CD4-positive, alpha-beta T cell (primary cell): ENCODE data around the gene PLIN4. TPM values are rescaled to one million over a fixed set of nuclear protein-coding genes. Genes with fewer than 3 reads are reported as not detected.

Experiments used
- ATAC-seq: fragments of 200-7000 bp; cut with Tn5 transposase; one replicate; pipeline ENCODE4 v1.10.0; 2022; ENCODE audit warnings: mild to moderate bottlenecking; ENCODE audit not compliant: poor library complexity
- CTCF ChIA-PET: fragments of 350-600 bp; sonication (Branson Sonifier 250); formaldehyde crosslinking; loops from one replicate; lab custom pipeline; 2021; ENCODE audit warnings: antibody characterized with exemption, inconsistent platforms; lab: Charles Lee
- POLR2A ChIA-PET: fragments of 350-600 bp; sonication (Branson Sonifier 250); formaldehyde crosslinking; loops from one replicate; lab custom pipeline; 2021; ENCODE audit warnings: antibody characterized with exemption, inconsistent platforms; lab: Charles Lee
- DNase-seq, 14 experiments: peaks; one replicate each; pipeline ENCODE4 v3.0.0-alpha.2; 2013 to 2020; ENCODE audit warnings: mixed read lengths in 2 of 14
- H3K27ac ChIP-seq, 2 donors: one replicate each; pipeline versions ENCODE4 v1.5.1 to v1.7.0; 2013; ENCODE audit warnings: low read length in 2 of 2, low read depth in 1 of 2, mild to moderate bottlenecking in 1 of 2
- H3K27me3 ChIP-seq, 2 experiments: 1 replicate in 1 of 2; 2 replicates in 1 of 2; pipeline versions ENCODE4 v1.6.1 to v1.7.0; 2013; ENCODE audit warnings: low read length in 2 of 2, control low read depth in 1 of 2, mild to moderate bottlenecking in 1 of 2, moderate library complexity in 1 of 2; ENCODE audit not compliant: insufficient read depth in 2 of 2, control insufficient read depth in 1 of 2
- H3K36me3 ChIP-seq: one replicate; pipeline ENCODE4 v1.6.1; 2013; ENCODE audit warnings: low read length, control low read depth; ENCODE audit not compliant: insufficient read depth
- H3K4me1 ChIP-seq: one replicate; pipeline ENCODE4 v1.6.1; 2013; ENCODE audit warnings: low read length, control low read depth; ENCODE audit not compliant: insufficient read depth
- H3K4me3 ChIP-seq: one replicate; pipeline ENCODE4 v1.5.1; 2013; ENCODE audit warnings: mild to moderate bottlenecking, low read length, moderate library complexity
- H3K9me3 ChIP-seq, 2 experiments: 1 replicate in 1 of 2; 2 replicates in 1 of 2; pipeline versions ENCODE4 v1.6.1 to v1.7.0; 2013; ENCODE audit warnings: low read length in 2 of 2, mild to moderate bottlenecking in 2 of 2, control low read depth in 1 of 2, moderate library complexity in 1 of 2; ENCODE audit not compliant: control insufficient read depth in 1 of 2, insufficient read depth in 1 of 2
- H3K27ac Mint-ChIP-seq: one replicate; pipeline ENCODE4 v1.8.0; 2020; ENCODE audit warnings: mixed read lengths
- H3K27me3 Mint-ChIP-seq: one replicate; pipeline ENCODE4 v1.8.0; 2021; ENCODE audit warnings: mixed read lengths
- H3K36me3 Mint-ChIP-seq: one replicate; pipeline ENCODE4 v1.8.0; 2021; ENCODE audit warnings: low read depth, mixed read lengths
- H3K4me1 Mint-ChIP-seq: one replicate; pipeline ENCODE4 v1.8.0; 2021; ENCODE audit warnings: low read depth, mixed read lengths
- H3K4me3 Mint-ChIP-seq: one replicate; pipeline ENCODE4 v1.8.0; 2020; ENCODE audit warnings: mild to moderate bottlenecking, mixed read lengths
- H3K9me3 Mint-ChIP-seq: one replicate; pipeline ENCODE4 v1.8.0; 2020; ENCODE audit warnings: mixed read lengths
- intact Hi-C, 2 experiments: fragments of 100-400 bp; cut with DNase I in 1 of 2; cut with micrococcal nuclease in 1 of 2; formaldehyde crosslinking; loops; one replicate each; pipeline versions ENCODE4 v1.15.1 to v1.9.0; 2023 to 2025; cut with DNase I, micrococcal nuclease
- total RNA-seq, 174 experiments: library from RNA in 2 of 174; stranded (reverse) in 2 of 174; gene quantifications; one replicate each; pipeline ENCODE4 v1.2.3 and lab custom pipeline; 2021 to 2026
- TF ChIP-seq, protein P1 (sequence below): fragments of 200-600 bp; IDR thresholded peaks from one replicate; pipeline ENCODE4 v1.8.0; 2022; ENCODE audit warnings: antibody characterized with exemption, mild to moderate bottlenecking

PLIN4 gene
- total RNA-seq, 2 experiments from 2014 or later: not detected

DNA sequence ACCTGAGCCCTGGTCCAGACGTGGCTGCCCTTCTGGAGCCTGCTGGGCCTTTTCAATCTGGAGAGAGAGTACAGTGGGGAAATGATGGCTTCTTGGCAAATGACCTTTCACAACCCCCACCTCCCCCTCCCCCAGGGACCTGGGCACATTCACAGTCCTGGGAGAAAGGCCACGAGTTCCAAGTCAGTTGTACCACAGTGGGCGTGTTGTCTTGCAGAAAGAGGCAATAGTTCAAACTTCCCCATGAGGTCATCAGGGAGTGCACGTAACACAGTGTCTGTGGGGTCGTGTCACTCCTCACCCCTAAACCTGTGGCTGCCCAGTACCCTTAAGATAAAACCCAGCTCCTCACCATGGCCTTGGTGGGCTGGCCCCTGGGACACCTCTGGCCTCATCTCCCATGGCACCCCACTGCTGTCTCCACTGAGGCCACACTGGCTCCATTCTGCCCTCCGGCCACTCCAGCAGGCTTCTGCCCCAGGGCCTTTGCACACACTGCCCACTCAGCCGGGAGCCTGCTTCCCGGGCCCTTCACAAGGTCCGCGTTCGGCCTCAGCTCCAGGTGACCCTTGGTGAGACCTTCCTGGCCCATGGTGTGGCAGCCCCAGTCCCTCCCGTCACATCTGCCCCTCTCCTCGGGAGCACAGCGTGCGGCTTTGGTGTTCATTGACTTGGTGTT lies 13.3 kb downstream of the PLIN4 start:
- intact Hi-C loops: no loop called here
- no peak for DNase-seq
- peaks cover 15% of the 10 kb centered on the region for H3K36me3 ChIP-seq
- Mint-ChIP-seq H3K4me3 (no peak overlapping the region), H3K27ac (no peak overlapping the region), H3K4me1 (no peaks in the 10 kb centered on the region), H3K27me3 (no peaks in the 10 kb centered on the region), H3K36me3 (peaks cover 21% of the 10 kb centered on the region), H3K9me3 (no peaks in the 10 kb centered on the region)
- ATAC-seq: no peak
- POLR2A ChIA-PET: no interaction called here
- H3K4me1 ChIP-seq: no peaks in the 10 kb centered on the region
- H3K27me3 ChIP-seq: no peaks in the 10 kb centered on the region
- no peak overlapping the region for H3K4me3 ChIP-seq
- no peak overlapping the region for H3K27ac ChIP-seq
- H3K9me3 ChIP-seq: peaks cover 0 to 8% of the 10 kb centered on the region in 2 experiments
- CTCF ChIA-PET: no interaction called here
- TF ChIP-seq, protein P1, sequence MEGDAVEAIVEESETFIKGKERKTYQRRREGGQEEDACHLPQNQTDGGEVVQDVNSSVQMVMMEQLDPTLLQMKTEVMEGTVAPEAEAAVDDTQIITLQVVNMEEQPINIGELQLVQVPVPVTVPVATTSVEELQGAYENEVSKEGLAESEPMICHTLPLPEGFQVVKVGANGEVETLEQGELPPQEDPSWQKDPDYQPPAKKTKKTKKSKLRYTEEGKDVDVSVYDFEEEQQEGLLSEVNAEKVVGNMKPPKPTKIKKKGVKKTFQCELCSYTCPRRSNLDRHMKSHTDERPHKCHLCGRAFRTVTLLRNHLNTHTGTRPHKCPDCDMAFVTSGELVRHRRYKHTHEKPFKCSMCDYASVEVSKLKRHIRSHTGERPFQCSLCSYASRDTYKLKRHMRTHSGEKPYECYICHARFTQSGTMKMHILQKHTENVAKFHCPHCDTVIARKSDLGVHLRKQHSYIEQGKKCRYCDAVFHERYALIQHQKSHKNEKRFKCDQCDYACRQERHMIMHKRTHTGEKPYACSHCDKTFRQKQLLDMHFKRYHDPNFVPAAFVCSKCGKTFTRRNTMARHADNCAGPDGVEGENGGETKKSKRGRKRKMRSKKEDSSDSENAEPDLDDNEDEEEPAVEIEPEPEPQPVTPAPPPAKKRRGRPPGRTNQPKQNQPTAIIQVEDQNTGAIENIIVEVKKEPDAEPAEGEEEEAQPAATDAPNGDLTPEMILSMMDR: no peak

- Histone ChIP-seq H3K27ac (no peak overlapping the region), H3K4me3 (no peak overlapping the region), H3K4me1 (no peaks in the 10 kb centered on the region), H3K36me3 (peaks cover 16% of the 10 kb centered on the region), H3K27me3 (no peaks in the 10 kb centered on the region), H3K9me3 (peaks cover 0 to 5% of the 10 kb centered on the region in 2 experiments)
- Mint-ChIP-seq H3K9me3 (no peaks in the 10 kb centered on the region), H3K36me3 (peaks cover 28% of the 10 kb centered on the region), H3K27ac (no peak overlapping the region), H3K27me3 (no peaks in the 10 kb centered on the region), H3K4me1 (no peaks in the 10 kb centered on the region), H3K4me3 (no peak overlapping the region)
- ATAC-seq (no peak), DNase-seq (no peak)
- intact Hi-C loops: no loop called here
- ChIA-PET POLR2A (no interaction called here), CTCF (no interaction called here)
- TF ChIP-seq, protein P1: no peak
Observed at GRCh38 chr19:4504297-4504701, 14.0 kb downstream of the PLIN4 start.

- H3K9me3 Mint-ChIP-seq: no peaks in the 10 kb centered on the region
- H3K27me3 ChIP-seq: no peaks in the 10 kb centered on the region
- TF ChIP-seq, protein P1: no peak
- H3K36me3 ChIP-seq: peaks cover 16% of the 10 kb centered on the region
- no peaks in the 10 kb centered on the region for H3K4me1 Mint-ChIP-seq
- ChIA-PET CTCF (no interaction called here), POLR2A (no interaction called here)
- no peak overlapping the region for H3K27ac ChIP-seq
- no peak overlapping the region for H3K27ac Mint-ChIP-seq
- H3K4me1 ChIP-seq: no peaks in the 10 kb centered on the region
- H3K4me3 ChIP-seq: no peak overlapping the region
- peaks cover 0 to 5% of the 10 kb centered on the region in 2 experiments for H3K9me3 ChIP-seq
- no peak overlapping the region for H3K4me3 Mint-ChIP-seq
- DNase-seq (no peak), ATAC-seq (no peak)
- H3K36me3 Mint-ChIP-seq: peaks cover 32% of the 10 kb centered on the region
- no peaks in the 10 kb centered on the region for H3K27me3 Mint-ChIP-seq
- intact Hi-C loops: no loop called here
Observed at GRCh38 chr19:4503825-4504170, 14.5 kb downstream of the PLIN4 start.
